ENCODE measurements around the gene PLCB1.

- TF ChIP-seq CTCF (conservative IDR thresholded peaks at IDR 0.05 in 1 of 2, IDR thresholded peaks at IDR 0.05 in 1 of 2; ENCODE audit: low read depth in 1 of 2, low read length in 2 of 2) (no peak), EZH2 (IDR thresholded peaks at IDR 0.05; ENCODE audit: low read length, missing control alignments) (no peak)
These were observed 358.2 kb downstream of the PLCB1 start for GRCh38 chr20:8490076-8490830.
